Measurements from ENCODE around the gene CHIC2.

- TF ChIP-seq, protein P1, sequence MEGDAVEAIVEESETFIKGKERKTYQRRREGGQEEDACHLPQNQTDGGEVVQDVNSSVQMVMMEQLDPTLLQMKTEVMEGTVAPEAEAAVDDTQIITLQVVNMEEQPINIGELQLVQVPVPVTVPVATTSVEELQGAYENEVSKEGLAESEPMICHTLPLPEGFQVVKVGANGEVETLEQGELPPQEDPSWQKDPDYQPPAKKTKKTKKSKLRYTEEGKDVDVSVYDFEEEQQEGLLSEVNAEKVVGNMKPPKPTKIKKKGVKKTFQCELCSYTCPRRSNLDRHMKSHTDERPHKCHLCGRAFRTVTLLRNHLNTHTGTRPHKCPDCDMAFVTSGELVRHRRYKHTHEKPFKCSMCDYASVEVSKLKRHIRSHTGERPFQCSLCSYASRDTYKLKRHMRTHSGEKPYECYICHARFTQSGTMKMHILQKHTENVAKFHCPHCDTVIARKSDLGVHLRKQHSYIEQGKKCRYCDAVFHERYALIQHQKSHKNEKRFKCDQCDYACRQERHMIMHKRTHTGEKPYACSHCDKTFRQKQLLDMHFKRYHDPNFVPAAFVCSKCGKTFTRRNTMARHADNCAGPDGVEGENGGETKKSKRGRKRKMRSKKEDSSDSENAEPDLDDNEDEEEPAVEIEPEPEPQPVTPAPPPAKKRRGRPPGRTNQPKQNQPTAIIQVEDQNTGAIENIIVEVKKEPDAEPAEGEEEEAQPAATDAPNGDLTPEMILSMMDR (IDR thresholded peaks at IDR 0.05): no peak
- TF ChIP-seq EZH2phosphoT487 (IDR thresholded peaks at IDR 0.05): no peak
Observed at GRCh38 chr4:54099287-54099747, 34.9 kb upstream of the CHIC2 start.
